A673 (cell line): ENCODE results near the gene FBLIM1. TPM values are rescaled to one million over a fixed set of nuclear protein-coding genes. Genes with fewer than 3 reads are reported as not detected.
A peak's percentile ranks its signal among the peaks of the same experiment; 100 is the strongest.

Source experiments
- BruUV-seq: library from RNA; stranded (reverse); fragments of 400-500 nt; replicated peaks from 2 replicates; lab custom pipeline; 2021; lab: Mats Ljungman, UMichigan
- CTCF ChIA-PET: fragments of 300-600 bp; sonication (Branson Sonifier 250); formaldehyde crosslinking; loops from one replicate; lab custom pipeline; 2022; ENCODE audit warnings: antibody characterized with exemption; lab: Charles Lee
- POLR2A ChIA-PET: fragments of 300-600 bp; sonication (Branson Sonifier 250); formaldehyde crosslinking; loops from one replicate; lab custom pipeline; 2022; ENCODE audit warnings: antibody characterized with exemption; ENCODE audit not compliant: low non-redundant PET; lab: Charles Lee
- DNase-seq: peaks from one replicate; pipeline ENCODE4 v3.0.0-alpha.2; 2015; ENCODE audit warnings: low spot score
- H3K27ac ChIP-seq: fragments of 200-600 bp; sonication (generic); 2 replicates; pipeline ENCODE4 v1.5.1; 2016; ENCODE audit warnings: mixed run types, low read depth, mild to moderate bottlenecking, mixed read lengths, antibody characterized with exemption, low read length; ENCODE audit not compliant: poor library complexity, severe bottlenecking
- H3K27me3 ChIP-seq: fragments of 200-600 bp; sonication (generic); replicated peaks from 2 replicates; pipeline ENCODE4 v1.6.1; 2017; ENCODE audit warnings: mixed run types, low read depth, mild to moderate bottlenecking, mixed read lengths, antibody characterized with exemption, low read length; ENCODE audit not compliant: insufficient read depth, poor library complexity
- H3K36me3 ChIP-seq: fragments of 200-600 bp; sonication (generic); 2 replicates; pipeline ENCODE4 v1.6.1; 2016; ENCODE audit warnings: mixed run types, mild to moderate bottlenecking, mixed read lengths, antibody characterized with exemption, low read length; ENCODE audit not compliant: insufficient read depth, poor library complexity, severe bottlenecking
- H3K4me1 ChIP-seq: fragments of 200-600 bp; sonication (generic); 2 replicates; pipeline ENCODE4 v1.6.1; 2017; ENCODE audit warnings: mixed run types, mild to moderate bottlenecking, mixed read lengths, antibody characterized with exemption, low read length; ENCODE audit not compliant: insufficient read depth, poor library complexity, severe bottlenecking
- H3K4me3 ChIP-seq: fragments of 200-600 bp; sonication (generic); 2 replicates; pipeline ENCODE4 v1.5.1; 2016; ENCODE audit warnings: low read depth, mixed run types, mild to moderate bottlenecking, mixed read lengths, low read length; ENCODE audit not compliant: poor library complexity, severe bottlenecking
- H3K9me3 ChIP-seq: fragments of 200-600 bp; sonication (generic); 2 replicates; pipeline ENCODE4 v1.6.1; 2016; ENCODE audit warnings: mixed run types, low read depth, mild to moderate bottlenecking, mixed read lengths, antibody characterized with exemption, low read length; ENCODE audit not compliant: poor library complexity, severe bottlenecking
- CTCF ChIP-seq: fragments of 300-800, 200-600 bp; sonication (generic); conservative IDR thresholded peaks from 2 replicates; pipeline ENCODE4 v1.5.1; 2017; ENCODE audit warnings: low read depth, mild to moderate bottlenecking, antibody characterized with exemption, low read length, moderate library complexity, mixed read lengths
- EZH2 ChIP-seq: fragments of 200-600 bp; sonication (generic); IDR thresholded peaks from 2 replicates; pipeline ENCODE4 v1.6.1; 2017; ENCODE audit warnings: borderline replicate concordance, low read depth, mild to moderate bottlenecking, mixed read lengths, antibody characterized with exemption, low read length; ENCODE audit not compliant: poor library complexity, severe bottlenecking
- intact Hi-C: fragments of 100-400 bp; cut with micrococcal nuclease; formaldehyde crosslinking; loops from one replicate; pipeline ENCODE4 v1.10.0; 2022; ENCODE audit not compliant: unreplicated experiment
- total RNA-seq: library from RNA; stranded (reverse); gene quantifications from 2 replicates; pipeline ENCODE4 v1.2.3, GENCODE V29; 2021

Gene FBLIM1
- total RNA-seq, 1 experiment from 2014 or later: 39.3 TPM

GRCh38 chr1:15760520-15761211 lies 2.1 kb downstream of the FBLIM1 start:
- Histone ChIP-seq H3K27ac (peak overlapping the region; percentile 53), H3K36me3 (peaks cover 4% of the 10 kb centered on the region), H3K9me3 (no peaks in the 10 kb centered on the region), H3K27me3 (no peaks in the 10 kb centered on the region), H3K4me3 (peak overlapping the region; percentile 11), H3K4me1 (peaks cover 24% of the 10 kb centered on the region)
- POLR2A ChIA-PET: interaction anchor here (0.6 kb wide), 1 partner anchor 57 kb away, joined by 4 read pairs; no protein-coding TSS in a partner anchor
- CTCF ChIA-PET: interaction anchor here (0.5 kb wide), 1 partner anchor 164 kb away, joined by 5 read pairs; no protein-coding TSS in a partner anchor
- peak; percentile 81 for DNase-seq
- TF ChIP-seq CTCF: no peak
- TF ChIP-seq EZH2: no peak
- no TSS peak for BruUV-seq
- intact Hi-C loops: no loop called here

DNA sequence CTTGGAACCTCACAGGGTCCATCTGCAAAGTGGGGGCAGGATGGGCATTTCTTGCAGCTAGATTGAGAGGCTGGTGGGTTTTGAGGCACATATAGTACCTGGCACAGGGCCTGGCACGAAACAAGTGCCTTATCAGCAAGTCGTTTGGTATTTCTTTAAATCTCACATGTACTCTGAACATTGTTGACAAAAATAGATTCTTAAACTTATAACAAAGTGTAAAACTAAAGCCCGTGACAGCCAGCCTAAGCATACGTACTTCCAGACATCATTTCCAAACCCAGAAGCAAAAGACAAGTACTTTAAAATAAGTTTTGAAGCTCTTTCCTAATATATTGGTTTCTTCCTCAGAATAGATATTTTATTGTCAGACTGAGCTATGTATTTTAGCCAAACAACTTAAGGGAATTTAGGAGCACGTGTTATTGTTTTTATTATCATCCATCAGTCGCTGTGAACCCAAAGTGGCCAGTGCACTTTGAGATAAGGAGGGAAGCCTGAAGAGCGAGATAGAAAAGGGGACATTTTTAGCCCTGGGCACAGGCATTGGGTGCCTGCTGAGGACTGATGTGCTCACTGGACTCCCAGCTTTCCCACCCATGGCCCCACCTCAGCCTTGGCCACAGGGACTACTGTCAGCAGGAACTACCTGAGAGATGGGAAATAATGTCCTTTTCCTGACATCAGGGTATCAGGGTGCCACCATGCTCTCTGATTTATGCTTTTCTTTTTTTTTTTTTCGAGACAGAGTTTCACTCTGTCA lies 3.0 kb downstream of the FBLIM1 start:
- TF ChIP-seq EZH2 (no peak), CTCF (no peak)
- Histone ChIP-seq H3K36me3 (peaks cover 5% of the 10 kb centered on the region), H3K4me3 (no peak overlapping the region), H3K27me3 (no peaks in the 10 kb centered on the region), H3K4me1 (peaks cover 24% of the 10 kb centered on the region), H3K27ac (peak overlapping the region; percentile 53), H3K9me3 (no peaks in the 10 kb centered on the region)
- ChIA-PET CTCF (interaction anchor here (0.6 to 0.7 kb wide), 3 partner anchors 595 to 679 kb away, joined by 3 to 5 read pairs (median 5); partner anchors contain the start of gene NECAP2), POLR2A (no interaction called here)
- TSS peak; percentile 22 for BruUV-seq
- no peak for DNase-seq
- intact Hi-C loops: no loop called here

DNA sequence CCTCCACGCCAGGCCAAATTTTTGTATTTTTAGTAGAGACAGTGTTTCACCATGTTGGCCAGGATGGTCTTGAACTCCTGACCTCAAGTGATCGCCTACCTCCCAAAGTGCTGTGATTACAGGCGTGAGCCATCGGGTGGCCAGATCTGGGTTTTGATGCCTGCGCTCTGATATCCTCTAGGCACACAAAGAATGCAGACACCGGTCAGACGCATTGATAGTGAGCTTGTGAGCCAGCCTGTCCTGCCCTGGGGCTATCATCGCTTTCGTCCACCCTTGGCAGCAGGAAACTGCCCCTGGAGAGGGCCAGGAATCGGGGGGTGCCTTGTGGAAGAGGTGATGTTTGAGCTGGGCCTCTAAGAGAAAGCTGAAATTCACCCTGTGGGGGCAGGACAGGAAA lies 4.0 kb downstream of the FBLIM1 start:
- peaks cover 5% of the 10 kb centered on the region for H3K36me3 ChIP-seq

More for the DNA sequence above, 4.0 kb downstream of the FBLIM1 start:
- BruUV-seq: no TSS peak
- H3K4me1 ChIP-seq: peaks cover 24% of the 10 kb centered on the region
- intact Hi-C loops: no loop called here
- H3K9me3 ChIP-seq: no peaks in the 10 kb centered on the region
- ChIA-PET POLR2A (interaction anchor here (0.5 kb wide), 1 partner anchor 153 kb away, joined by 15 read pairs; no protein-coding TSS in a partner anchor), CTCF (no interaction called here)
- H3K27me3 ChIP-seq: no peaks in the 10 kb centered on the region
- no peak for DNase-seq
- no peak overlapping the region for H3K4me3 ChIP-seq
- no peak for TF ChIP-seq CTCF
- no peak for TF ChIP-seq EZH2
- H3K27ac ChIP-seq: no peak overlapping the region
